ENCODE results near the gene TGFBR3L. TPM values are rescaled to one million over a fixed set of nuclear protein-coding genes. Genes with fewer than 3 reads are reported as not detected.

TGFBR3L gene
- total RNA-seq, 1 donor from 2014 or later, result 1.6 TPM

GRCh38 chr19:7909471-7910067, 5.1 kb upstream of the TGFBR3L start:
- peaks cover 39 to 47% (median 44%) of the 10 kb centered on the region in 3 donors for H3K36me3 ChIP-seq (ENCODE audit: control insufficient read depth in 3 of 3, insufficient read depth in 3 of 3, low read length in 3 of 3)
- H3K4me1 ChIP-seq (ENCODE audit: control insufficient read depth in 3 of 3, insufficient read depth in 3 of 3, low read length in 3 of 3), result peaks cover 11 to 29% (median 14%) of the 10 kb centered on the region in 3 donors
- H3K9ac ChIP-seq (ENCODE audit: low read depth in 1 of 3, low read length in 3 of 3), result no peak overlapping the region

GRCh38 chr19:7910321-7911161, 4.1 kb upstream of the TGFBR3L start:
- Histone ChIP-seq H3K4me1 (ENCODE audit: control insufficient read depth in 3 of 3, insufficient read depth in 3 of 3, low read length in 3 of 3) (peaks cover 5 to 25% (median 7%) of the 10 kb centered on the region in 3 donors), H3K36me3 (ENCODE audit: control insufficient read depth in 3 of 3, insufficient read depth in 3 of 3, low read length in 3 of 3) (peaks cover 39 to 41% (median 41%) of the 10 kb centered on the region in 3 donors), H3K27me3 (ENCODE audit: control insufficient read depth in 3 of 3, insufficient read depth in 3 of 3, low read length in 3 of 3) (peaks cover 3 to 16% (median 11%) of the 10 kb centered on the region in 3 donors), H3K9me3 (ENCODE audit: control insufficient read depth in 3 of 3, low read length in 3 of 3) (no peaks in the 10 kb centered on the region), H3K4me3 (ENCODE audit: low read length in 3 of 3) (no peak overlapping the region), H3K27ac (ENCODE audit: low read depth, low read length) (no peak overlapping the region), H3K9ac (ENCODE audit: low read depth in 1 of 3, low read length in 3 of 3) (no peak overlapping the region)

More at GRCh38 chr19:7909471-7910067, 5.1 kb upstream of the TGFBR3L start:
- Histone ChIP-seq H3K27me3 (ENCODE audit: control insufficient read depth in 3 of 3, insufficient read depth in 3 of 3, low read length in 3 of 3) (peaks cover 0 to 6% (median 2%) of the 10 kb centered on the region in 3 donors), H3K9me3 (ENCODE audit: control insufficient read depth in 3 of 3, low read length in 3 of 3) (no peaks in the 10 kb centered on the region), H3K27ac (ENCODE audit: low read depth, low read length) (no peak overlapping the region), H3K4me3 (ENCODE audit: low read length in 3 of 3) (no peak overlapping the region)

- Histone ChIP-seq H3K27ac (ENCODE audit: low read depth, low read length) (no peak overlapping the region), H3K27me3 (ENCODE audit: control insufficient read depth in 3 of 3, insufficient read depth in 3 of 3, low read length in 3 of 3) (peaks cover 9 to 25% (median 17%) of the 10 kb centered on the region in 3 donors), H3K4me1 (ENCODE audit: control insufficient read depth in 3 of 3, insufficient read depth in 3 of 3, low read length in 3 of 3) (peaks cover 9 to 20% (median 11%) of the 10 kb centered on the region in 3 donors), H3K36me3 (ENCODE audit: control insufficient read depth in 3 of 3, insufficient read depth in 3 of 3, low read length in 3 of 3) (peaks cover 35% of the 10 kb centered on the region in 3 donors), H3K9me3 (ENCODE audit: control insufficient read depth in 3 of 3, low read length in 3 of 3) (no peaks in the 10 kb centered on the region), H3K9ac (ENCODE audit: low read depth in 1 of 3, low read length in 3 of 3) (no peak overlapping the region), H3K4me3 (ENCODE audit: low read length in 3 of 3) (no peak overlapping the region)
Measured at GRCh38 chr19:7911508-7912143, 3.0 kb upstream of the TGFBR3L start.

- peaks cover 13 to 21% (median 13%) of the 10 kb centered on the region in 3 donors for H3K4me1 ChIP-seq (ENCODE audit: control insufficient read depth in 3 of 3, insufficient read depth in 3 of 3, low read length in 3 of 3)
- no peak overlapping the region for H3K4me3 ChIP-seq (ENCODE audit: low read length in 3 of 3)
- H3K27ac ChIP-seq (ENCODE audit: low read depth, low read length), result no peak overlapping the region
- no peak overlapping the region for H3K9ac ChIP-seq (ENCODE audit: low read depth in 1 of 3, low read length in 3 of 3)
- H3K27me3 ChIP-seq (ENCODE audit: control insufficient read depth in 3 of 3, insufficient read depth in 3 of 3, low read length in 3 of 3), result peaks cover 12 to 30% (median 21%) of the 10 kb centered on the region in 3 donors
- H3K9me3 ChIP-seq (ENCODE audit: control insufficient read depth in 3 of 3, low read length in 3 of 3), result no peaks in the 10 kb centered on the region
- H3K36me3 ChIP-seq (ENCODE audit: control insufficient read depth in 3 of 3, insufficient read depth in 3 of 3, low read length in 3 of 3), result peaks cover 32 to 33% (median 32%) of the 10 kb centered on the region in 3 donors
Measured at GRCh38 chr19:7912144-7912696, 2.4 kb upstream of the TGFBR3L start.

GRCh38 chr19:7912697-7913564, 1.7 kb upstream of the TGFBR3L start:
- no peak overlapping the region for H3K27ac ChIP-seq (ENCODE audit: low read depth, low read length)
- H3K27me3 ChIP-seq (ENCODE audit: control insufficient read depth in 3 of 3, insufficient read depth in 3 of 3, low read length in 3 of 3), result peaks cover 18 to 37% (median 24%) of the 10 kb centered on the region in 3 donors
- no peak overlapping the region for H3K9ac ChIP-seq (ENCODE audit: low read depth in 1 of 3, low read length in 3 of 3)
- H3K4me1 ChIP-seq (ENCODE audit: control insufficient read depth in 3 of 3, insufficient read depth in 3 of 3, low read length in 3 of 3), result peaks cover 12 to 24% (median 19%) of the 10 kb centered on the region in 3 donors
- peaks cover 29 to 31% (median 30%) of the 10 kb centered on the region in 3 donors for H3K36me3 ChIP-seq (ENCODE audit: control insufficient read depth in 3 of 3, insufficient read depth in 3 of 3, low read length in 3 of 3)
- H3K9me3 ChIP-seq (ENCODE audit: control insufficient read depth in 3 of 3, low read length in 3 of 3), result no peaks in the 10 kb centered on the region
- no peak overlapping the region for H3K4me3 ChIP-seq (ENCODE audit: low read length in 3 of 3)

GRCh38 chr19:7913652-7914051, 978 bp upstream of the TGFBR3L start:
- Histone ChIP-seq H3K9ac (ENCODE audit: low read depth in 1 of 3, low read length in 3 of 3) (no peak overlapping the region), H3K4me3 (ENCODE audit: low read length in 3 of 3) (no peak overlapping the region), H3K36me3 (ENCODE audit: control insufficient read depth in 3 of 3, insufficient read depth in 3 of 3, low read length in 3 of 3) (peaks cover 26 to 30% (median 29%) of the 10 kb centered on the region in 3 donors), H3K27ac (ENCODE audit: low read depth, low read length) (no peak overlapping the region), H3K9me3 (ENCODE audit: control insufficient read depth in 3 of 3, low read length in 3 of 3) (no peaks in the 10 kb centered on the region), H3K27me3 (ENCODE audit: control insufficient read depth in 3 of 3, insufficient read depth in 3 of 3, low read length in 3 of 3) (peaks cover 20 to 44% (median 28%) of the 10 kb centered on the region in 3 donors), H3K4me1 (ENCODE audit: control insufficient read depth in 3 of 3, insufficient read depth in 3 of 3, low read length in 3 of 3) (peaks cover 12 to 26% (median 20%) of the 10 kb centered on the region in 3 donors)

GRCh38 chr19:7914099-7914498, 531 bp upstream of the TGFBR3L start:
- peaks cover 20 to 49% (median 33%) of the 10 kb centered on the region in 3 donors for H3K27me3 ChIP-seq (ENCODE audit: control insufficient read depth in 3 of 3, insufficient read depth in 3 of 3, low read length in 3 of 3)

GRCh38 chr19:7915250-7916102, 846 bp downstream of the TGFBR3L start:
- Histone ChIP-seq H3K4me1 (ENCODE audit: control insufficient read depth in 3 of 3, insufficient read depth in 3 of 3, low read length in 3 of 3) (peaks cover 18 to 33% (median 26%) of the 10 kb centered on the region in 3 donors), H3K27me3 (ENCODE audit: control insufficient read depth in 3 of 3, insufficient read depth in 3 of 3, low read length in 3 of 3) (peaks cover 20 to 56% (median 34%) of the 10 kb centered on the region in 3 donors), H3K9ac (ENCODE audit: low read depth in 1 of 3, low read length in 3 of 3) (no peak overlapping the region), H3K27ac (ENCODE audit: low read depth, low read length) (no peak overlapping the region), H3K36me3 (ENCODE audit: control insufficient read depth in 3 of 3, insufficient read depth in 3 of 3, low read length in 3 of 3) (peaks cover 20 to 22% (median 20%) of the 10 kb centered on the region in 3 donors), H3K4me3 (ENCODE audit: low read length in 3 of 3) (no peak overlapping the region), H3K9me3 (ENCODE audit: control insufficient read depth in 3 of 3, low read length in 3 of 3) (no peaks in the 10 kb centered on the region)

More at GRCh38 chr19:7914099-7914498, 531 bp upstream of the TGFBR3L start:
- no peak overlapping the region for H3K9ac ChIP-seq (ENCODE audit: low read depth in 1 of 3, low read length in 3 of 3)
- H3K4me3 ChIP-seq (ENCODE audit: low read length in 3 of 3), result no peak overlapping the region
- no peaks in the 10 kb centered on the region for H3K9me3 ChIP-seq (ENCODE audit: control insufficient read depth in 3 of 3, low read length in 3 of 3)
- peaks cover 12 to 26% (median 20%) of the 10 kb centered on the region in 3 donors for H3K4me1 ChIP-seq (ENCODE audit: control insufficient read depth in 3 of 3, insufficient read depth in 3 of 3, low read length in 3 of 3)
- H3K36me3 ChIP-seq (ENCODE audit: control insufficient read depth in 3 of 3, insufficient read depth in 3 of 3, low read length in 3 of 3), result peaks cover 26 to 30% (median 29%) of the 10 kb centered on the region in 3 donors
- no peak overlapping the region for H3K27ac ChIP-seq (ENCODE audit: low read depth, low read length)
